Endodermal cell (in vitro differentiated cells): ENCODE data around the gene TMEM120B. TPM values are rescaled to one million over a fixed set of nuclear protein-coding genes. Genes with fewer than 3 reads are reported as not detected.

Experiments
- DNase-seq: peaks from one replicate; pipeline ENCODE4 v3.0.0-alpha.2; 2017
- H3K27ac ChIP-seq: 2 replicates; pipeline ENCODE4 v1.5.1; 2013; ENCODE audit warnings: mild to moderate bottlenecking, low read depth, low read length, moderate library complexity
- H3K27me3 ChIP-seq: 2 replicates; pipeline ENCODE4 v1.6.1; 2013; ENCODE audit warnings: mild to moderate bottlenecking, low read length, moderate library complexity; ENCODE audit not compliant: insufficient read depth, control insufficient read depth, poor library complexity, severe bottlenecking
- H3K36me3 ChIP-seq: 2 replicates; pipeline ENCODE4 v1.7.0; 2013; ENCODE audit warnings: mild to moderate bottlenecking, low read length, moderate library complexity; ENCODE audit not compliant: control insufficient read depth, insufficient read depth
- H3K4me1 ChIP-seq: one replicate; pipeline ENCODE4 v1.7.0; 2013; ENCODE audit warnings: low read length; ENCODE audit not compliant: control insufficient read depth, insufficient read depth
- H3K4me3 ChIP-seq: 2 replicates; pipeline ENCODE4 v1.5.1; 2013; ENCODE audit warnings: mild to moderate bottlenecking, low read length, moderate library complexity
- H3K9ac ChIP-seq: 2 replicates; pipeline ENCODE4 v1.6.1; 2013; ENCODE audit warnings: mild to moderate bottlenecking, low read length, moderate library complexity; ENCODE audit not compliant: poor library complexity, severe bottlenecking; ENCODE audit errors: extremely low read depth
- H3K9me3 ChIP-seq: 2 replicates; pipeline ENCODE4 v1.6.1; 2013; ENCODE audit warnings: mild to moderate bottlenecking, low read length, moderate library complexity; ENCODE audit not compliant: control insufficient read depth
- H3K27ac Mint-ChIP-seq: 2 replicates; pipeline ENCODE4 v1.8.0; 2020; ENCODE audit warnings: mixed read lengths
- H3K27me3 Mint-ChIP-seq: 2 replicates; pipeline ENCODE4 v1.8.0; 2021; ENCODE audit warnings: mild to moderate bottlenecking, mixed read lengths; ENCODE audit not compliant: insufficient read depth
- H3K36me3 Mint-ChIP-seq: 2 replicates; pipeline ENCODE4 v1.8.0; 2020; ENCODE audit warnings: low read depth, mixed read lengths
- H3K4me1 Mint-ChIP-seq: 2 replicates; pipeline ENCODE4 v1.8.0; 2020; ENCODE audit warnings: mixed read lengths
- H3K4me3 Mint-ChIP-seq: 2 replicates; pipeline ENCODE4 v1.8.0; 2020; ENCODE audit warnings: mild to moderate bottlenecking, moderate library complexity, mixed read lengths
- H3K9me3 Mint-ChIP-seq: 2 replicates; pipeline ENCODE4 v1.8.0; 2020; ENCODE audit warnings: mild to moderate bottlenecking, mixed read lengths
- WGBS, 2 experiments: methylation state at CpG; one replicate each; pipeline versions ENCODE4 v1.1.5 to v1.1.7; 2013; ENCODE audit warnings: missing lambda C conversion rate in 2 of 2, mixed read lengths in 1 of 2; ENCODE audit not compliant: insufficient coverage in 1 of 2, insufficient read length in 1 of 2; 5-methylcytosine and 5-hydroxymethylcytosine counted together
- total RNA-seq, 2 donors: library from RNA; stranded (reverse); fragmentation: NEBNext Ultra II Directional in 1 of 2; extraction: Animal tissue kit (Norgen Biotek cat#: 25700) in 1 of 2; gene quantifications; 2 replicates in 1 of 2; 3 replicates in 1 of 2; pipeline ENCODE4 v1.2.1, GENCODE V29; 2021
- TF ChIP-seq, protein P1 (sequence below): fragments of 200-600 bp; sonication (generic); conservative IDR thresholded peaks from 2 replicates; pipeline ENCODE4 v1.5.0; 2021; ENCODE audit warnings: antibody characterized with exemption, mild to moderate bottlenecking

TMEM120B gene
- total RNA-seq, 2 donors from 2014 or later: 21.8 to 25.3 TPM

DNA sequence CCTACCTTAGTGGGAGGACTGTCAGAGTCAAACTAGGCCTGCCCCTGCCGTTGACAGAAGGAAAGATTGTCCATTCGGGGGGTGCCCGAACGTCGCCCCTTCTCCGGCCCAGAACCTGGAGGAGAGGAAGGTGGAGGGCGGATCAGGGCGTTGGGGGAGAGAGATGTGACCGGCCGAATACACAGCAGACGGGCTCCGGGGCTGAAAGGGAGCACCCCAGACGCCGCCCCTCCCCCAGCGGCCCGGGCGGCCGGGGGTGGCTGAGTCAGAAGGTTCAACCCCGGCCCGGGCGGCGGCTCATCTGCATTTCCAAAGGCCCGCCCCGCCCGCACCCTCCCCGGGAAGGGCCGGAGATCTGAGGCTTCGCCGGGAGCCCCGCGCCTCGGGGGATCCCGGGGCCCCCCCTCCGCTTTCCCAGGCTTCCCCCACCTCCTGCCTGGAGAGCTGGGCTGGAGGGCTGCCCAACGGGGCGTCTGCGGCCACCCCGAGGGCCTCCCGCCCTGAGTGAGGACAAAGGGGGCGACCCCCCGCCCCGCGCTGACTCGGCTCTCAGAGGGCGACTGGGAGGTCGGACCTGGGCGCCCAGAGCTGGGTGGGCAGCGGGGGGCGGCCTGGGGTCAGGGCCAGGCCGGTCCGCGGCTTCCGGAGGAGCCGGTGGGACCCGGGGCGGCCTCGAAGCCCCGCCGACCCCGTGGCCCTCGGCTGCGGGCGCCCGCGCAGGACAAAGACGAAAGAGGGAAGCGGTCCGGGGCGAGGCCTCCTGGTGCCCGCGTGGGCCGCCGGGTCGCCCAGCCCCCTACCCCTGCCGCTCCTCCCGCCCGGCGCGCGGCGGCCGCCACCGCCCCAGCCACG, 87.5 kb downstream of the TMEM120B start:
- Histone ChIP-seq H3K4me3 (peak overlapping the region; percentile 78), H3K9me3 (no peaks in the 10 kb centered on the region), H3K4me1 (peaks cover 12% of the 10 kb centered on the region), H3K27me3 (no peaks in the 10 kb centered on the region), H3K36me3 (peaks cover 18% of the 10 kb centered on the region), H3K9ac (peak overlapping the region; percentile 96), H3K27ac (peak overlapping the region; percentile 99)
- 0% methylated on average over 25 to 84 of the region's 84 CpGs for WGBS, 2 experiments
- H3K4me1 Mint-ChIP-seq: peaks cover 25% of the 10 kb centered on the region
- H3K4me3 Mint-ChIP-seq: peak overlapping the region; percentile 73
- H3K27me3 Mint-ChIP-seq: no peaks in the 10 kb centered on the region
- TF ChIP-seq, protein P1, sequence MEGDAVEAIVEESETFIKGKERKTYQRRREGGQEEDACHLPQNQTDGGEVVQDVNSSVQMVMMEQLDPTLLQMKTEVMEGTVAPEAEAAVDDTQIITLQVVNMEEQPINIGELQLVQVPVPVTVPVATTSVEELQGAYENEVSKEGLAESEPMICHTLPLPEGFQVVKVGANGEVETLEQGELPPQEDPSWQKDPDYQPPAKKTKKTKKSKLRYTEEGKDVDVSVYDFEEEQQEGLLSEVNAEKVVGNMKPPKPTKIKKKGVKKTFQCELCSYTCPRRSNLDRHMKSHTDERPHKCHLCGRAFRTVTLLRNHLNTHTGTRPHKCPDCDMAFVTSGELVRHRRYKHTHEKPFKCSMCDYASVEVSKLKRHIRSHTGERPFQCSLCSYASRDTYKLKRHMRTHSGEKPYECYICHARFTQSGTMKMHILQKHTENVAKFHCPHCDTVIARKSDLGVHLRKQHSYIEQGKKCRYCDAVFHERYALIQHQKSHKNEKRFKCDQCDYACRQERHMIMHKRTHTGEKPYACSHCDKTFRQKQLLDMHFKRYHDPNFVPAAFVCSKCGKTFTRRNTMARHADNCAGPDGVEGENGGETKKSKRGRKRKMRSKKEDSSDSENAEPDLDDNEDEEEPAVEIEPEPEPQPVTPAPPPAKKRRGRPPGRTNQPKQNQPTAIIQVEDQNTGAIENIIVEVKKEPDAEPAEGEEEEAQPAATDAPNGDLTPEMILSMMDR: no peak
- peak overlapping the region; percentile 93 for H3K27ac Mint-ChIP-seq
- no peaks in the 10 kb centered on the region for H3K9me3 Mint-ChIP-seq
- DNase-seq: peak; percentile 95
- peaks cover 18% of the 10 kb centered on the region for H3K36me3 Mint-ChIP-seq

- Histone ChIP-seq H3K27me3 (no peaks in the 10 kb centered on the region), H3K9me3 (no peaks in the 10 kb centered on the region), H3K36me3 (peaks cover 15% of the 10 kb centered on the region), H3K4me3 (peak overlapping the region; percentile 84), H3K27ac (peak overlapping the region; percentile 99), H3K9ac (peak overlapping the region; percentile 96), H3K4me1 (peaks cover 12% of the 10 kb centered on the region)
- Mint-ChIP-seq H3K27me3 (no peaks in the 10 kb centered on the region), H3K27ac (peak overlapping the region; percentile 99), H3K4me3 (peak overlapping the region; percentile 91), H3K9me3 (no peaks in the 10 kb centered on the region), H3K4me1 (peaks cover 24% of the 10 kb centered on the region), H3K36me3 (peaks cover 16% of the 10 kb centered on the region)
- 0 to 1% methylated on average over 44 to 86 of the region's 86 CpGs for WGBS, 2 experiments
- DNase-seq: peak; percentile 89
- TF ChIP-seq, protein P1: no peak
Observed at GRCh38 chr12:121800694-121801594, 88.4 kb downstream of the TMEM120B start.

DNA sequence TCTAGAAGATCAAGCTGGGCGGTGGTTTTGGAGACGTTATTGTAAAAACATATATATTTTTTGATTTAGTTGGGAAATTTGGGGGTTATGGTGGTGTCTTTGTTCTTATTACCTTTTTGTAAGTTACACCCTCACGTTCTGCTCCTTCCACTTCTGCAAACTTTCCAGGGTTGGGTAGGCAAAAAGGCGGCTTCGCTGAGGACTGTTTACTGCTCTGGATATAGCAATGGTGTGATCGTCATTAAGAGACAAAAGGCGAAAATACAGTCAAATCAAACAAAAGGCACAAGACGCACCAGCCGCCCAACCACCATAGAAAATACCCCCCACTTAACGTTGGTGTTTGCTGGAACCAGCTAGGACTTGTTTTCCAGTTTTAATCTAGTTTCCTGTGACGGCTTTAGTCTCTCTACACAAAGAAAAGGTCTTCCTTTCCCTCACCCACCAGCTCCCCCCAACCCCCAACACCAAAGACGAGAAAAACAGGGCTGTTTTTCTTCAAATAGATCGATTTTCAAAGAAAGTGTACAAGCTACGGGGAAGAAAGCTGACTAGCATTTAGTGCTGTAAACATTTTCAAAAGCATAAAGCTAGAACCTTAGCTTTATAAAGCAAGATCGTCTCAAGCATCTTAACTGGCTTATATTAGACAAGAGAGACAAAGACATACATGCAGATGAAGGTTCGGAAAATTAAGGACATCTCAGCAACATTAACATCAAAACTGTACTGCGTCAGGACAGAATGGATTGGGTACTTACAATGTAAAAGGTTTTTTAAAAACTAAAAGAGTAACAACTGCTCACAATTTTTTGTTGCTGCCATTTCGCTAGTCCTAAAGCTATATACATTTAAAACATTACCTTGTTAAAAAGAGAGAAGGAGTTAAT, 89.3 kb downstream of the TMEM120B start:
- Mint-ChIP-seq H3K36me3 (peaks cover 14% of the 10 kb centered on the region), H3K9me3 (no peaks in the 10 kb centered on the region), H3K27ac (peak overlapping the region; percentile 99), H3K4me1 (peaks cover 32% of the 10 kb centered on the region), H3K27me3 (no peaks in the 10 kb centered on the region), H3K4me3 (peak overlapping the region; percentile 91)
- no peaks in the 10 kb centered on the region for H3K27me3 ChIP-seq
- peaks cover 8% of the 10 kb centered on the region for H3K36me3 ChIP-seq
- WGBS, 2 experiments: 0 to 2% methylated on average over 9 to 17 of the region's 18 CpGs
- H3K27ac ChIP-seq: peak overlapping the region; percentile 99
- DNase-seq: no peak
- no peaks in the 10 kb centered on the region for H3K9me3 ChIP-seq
- H3K4me1 ChIP-seq: peaks cover 9% of the 10 kb centered on the region
- H3K4me3 ChIP-seq: peak overlapping the region; percentile 84
- TF ChIP-seq, protein P1: no peak
- H3K9ac ChIP-seq: peak overlapping the region; percentile 96
